ENCODE data around the gene OPCML. TPM values are rescaled to one million over a fixed set of nuclear protein-coding genes. Genes with fewer than 3 reads are reported as not detected.

The OPCML gene
- total and polyA plus RNA-seq, 2 experiments from 2014 or later: 1.2 to 4.4 TPM

GRCh38 chr11:133326849-133327248 is 205.5 kb downstream of the OPCML start (continued):
- TF ChIP-seq EZH2phosphoT487 (IDR thresholded peaks at IDR 0.05; ENCODE audit: unreplicated experiment) (no peak), ZNF331 (CRISPR knock-in tag; IDR thresholded peaks at IDR 0.05; ENCODE audit: low read depth) (no peak), ZNF114 (CRISPR knock-in tag; IDR thresholded peaks at IDR 0.05) (no peak), POLR2AphosphoS5 (IDR thresholded peaks at IDR 0.05; ENCODE audit: low read depth) (no peak), STAT1 (IDR thresholded peaks at IDR 0.05; ENCODE audit: unreplicated experiment) (no peak)

DNA sequence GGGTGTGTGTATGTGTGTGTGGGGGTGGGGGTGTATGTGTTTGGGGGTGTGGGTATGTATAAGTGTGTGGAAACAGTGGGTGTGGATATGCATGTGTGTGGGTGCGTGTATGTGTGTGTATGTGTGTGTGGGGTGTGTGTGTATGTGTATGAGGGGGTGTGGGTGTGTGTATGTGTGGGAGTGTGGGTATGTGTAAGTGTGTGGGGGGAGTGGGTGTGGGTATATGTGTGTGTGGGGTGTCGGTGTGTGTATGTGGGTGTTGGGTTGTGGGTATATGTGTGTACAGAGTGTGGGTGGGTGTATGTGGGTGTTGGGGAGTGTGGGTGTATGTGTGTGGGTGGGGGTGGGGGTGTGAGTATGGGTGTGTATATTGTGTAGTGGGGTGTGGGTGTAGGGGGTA is 206.0 kb downstream of the OPCML start:
- Histone ChIP-seq H3K36me3 (ENCODE audit: insufficient read depth) (no peaks in the 10 kb centered on the region; the same call in 1 of the 2 replicates), H2AFZ (no peak overlapping the region), H3K4me1 (ENCODE audit: insufficient read depth) (peaks cover 7% of the 10 kb centered on the region; the same call in 1 of the 2 replicates), H3K4me3 (no peak overlapping the region), H3K27me3 (ENCODE audit: insufficient read depth) (no peaks in the 10 kb centered on the region), H3K4me2 (no peak overlapping the region), H3K27ac (ENCODE audit: low read depth) (no peak overlapping the region), H3K9me2 (ENCODE audit: insufficient read depth) (no peaks in the 10 kb centered on the region), H3F3A (replicated peaks; ENCODE audit: low read depth) (no peaks in the 10 kb centered on the region), H3K79me2 (replicated peaks; ENCODE audit: insufficient read depth) (no peaks in the 10 kb centered on the region), H4K20me1 (replicated peaks; ENCODE audit: insufficient read depth) (no peaks in the 10 kb centered on the region)
- Mint-ChIP-seq H3K4me3 (no peak overlapping the region), H3K36me3 (ENCODE audit: low read depth) (no peaks in the 10 kb centered on the region), H3K9me3 (no peaks in the 10 kb centered on the region), H3K27ac (no peak overlapping the region; the same call in 1 of the 2 replicates), H3K4me1 (peaks cover 16% of the 10 kb centered on the region), H3K27me3 (ENCODE audit: insufficient read depth, low read depth, poor library complexity) (peaks cover 3% of the 10 kb centered on the region)
- DNase-seq (ENCODE audit: low spot score) (no peak), ATAC-seq (no peak)
- no peak for TF ChIP-seq ZNF331 (CRISPR knock-in tag; IDR thresholded peaks at IDR 0.05; ENCODE audit: low read depth)
- no peak for TF ChIP-seq EZH2phosphoT487 (IDR thresholded peaks at IDR 0.05; ENCODE audit: unreplicated experiment)
- TF ChIP-seq, protein P1, sequence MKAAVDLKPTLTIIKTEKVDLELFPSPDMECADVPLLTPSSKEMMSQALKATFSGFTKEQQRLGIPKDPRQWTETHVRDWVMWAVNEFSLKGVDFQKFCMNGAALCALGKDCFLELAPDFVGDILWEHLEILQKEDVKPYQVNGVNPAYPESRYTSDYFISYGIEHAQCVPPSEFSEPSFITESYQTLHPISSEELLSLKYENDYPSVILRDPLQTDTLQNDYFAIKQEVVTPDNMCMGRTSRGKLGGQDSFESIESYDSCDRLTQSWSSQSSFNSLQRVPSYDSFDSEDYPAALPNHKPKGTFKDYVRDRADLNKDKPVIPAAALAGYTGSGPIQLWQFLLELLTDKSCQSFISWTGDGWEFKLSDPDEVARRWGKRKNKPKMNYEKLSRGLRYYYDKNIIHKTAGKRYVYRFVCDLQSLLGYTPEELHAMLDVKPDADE (IDR thresholded peaks at IDR 0.05): no peak
- no peak for TF ChIP-seq POLR2AphosphoS5 (IDR thresholded peaks at IDR 0.05; ENCODE audit: low read depth)
- no peak for TF ChIP-seq CREB1 (CRISPR knock-in tag; IDR thresholded peaks at IDR 0.05; ENCODE audit: low read depth)

- DNase-seq (ENCODE audit: low spot score) (no peak), ATAC-seq (peak; percentile 53)
- Mint-ChIP-seq H3K4me1 (peaks cover 16% of the 10 kb centered on the region), H3K9me3 (no peaks in the 10 kb centered on the region), H3K27ac (no peak overlapping the region; the same call in 1 of the 2 replicates), H3K27me3 (ENCODE audit: insufficient read depth, low read depth, poor library complexity) (peaks cover 3% of the 10 kb centered on the region), H3K36me3 (ENCODE audit: low read depth) (no peaks in the 10 kb centered on the region), H3K4me3 (no peak overlapping the region)
- Histone ChIP-seq H3K4me1 (ENCODE audit: insufficient read depth) (peaks cover 7% of the 10 kb centered on the region; the same call in 1 of the 2 replicates), H3F3A (replicated peaks; ENCODE audit: low read depth) (no peaks in the 10 kb centered on the region), H2AFZ (no peak overlapping the region), H3K79me2 (replicated peaks; ENCODE audit: insufficient read depth) (no peaks in the 10 kb centered on the region), H3K9me2 (ENCODE audit: insufficient read depth) (no peaks in the 10 kb centered on the region), H3K4me2 (no peak overlapping the region), H3K27ac (ENCODE audit: low read depth) (no peak overlapping the region), H4K20me1 (replicated peaks; ENCODE audit: insufficient read depth) (no peaks in the 10 kb centered on the region), H3K27me3 (ENCODE audit: insufficient read depth) (no peaks in the 10 kb centered on the region), H3K36me3 (ENCODE audit: insufficient read depth) (no peaks in the 10 kb centered on the region; the same call in 1 of the 2 replicates), H3K4me3 (no peak overlapping the region)
- TF ChIP-seq ZNF462 (CRISPR knock-in tag; IDR thresholded peaks at IDR 0.05) (no peak), CREB1 (CRISPR knock-in tag; IDR thresholded peaks at IDR 0.05; ENCODE audit: low read depth) (no peak), EZH2phosphoT487 (IDR thresholded peaks at IDR 0.05; ENCODE audit: unreplicated experiment) (no peak), EZH2 (IDR thresholded peaks at IDR 0.05; ENCODE audit: low read depth, unreplicated experiment) (no peak), ZNF114 (CRISPR knock-in tag; IDR thresholded peaks at IDR 0.05) (no peak)
- TF ChIP-seq, protein P1 (IDR thresholded peaks at IDR 0.05): no peak
Observed at GRCh38 chr11:133325711-133326110, 206.6 kb downstream of the OPCML start.

Measured in GM23338 (cell line).